NCI-H460 (cell line): ENCODE results near the gene AP3M1. TPM values are rescaled to one million over a fixed set of nuclear protein-coding genes. Genes with fewer than 3 reads are reported as not detected.
"Not testable (repeated sequence)": the region's sequence is repeated elsewhere in the genome, so short reads cannot be mapped to it uniquely, and the experiment has no call there.

ENCODE experiments used
- DNase-seq: peaks from one replicate; pipeline ENCODE4 v3.0.0-alpha.2; 2016; ENCODE audit warnings: low read depth; ENCODE audit errors: extremely low read depth
- total RNA-seq: library from RNA; depleted of rRNA; stranded (reverse); fragments of >200 nt; shearing (Covaris generic); gene quantifications from 2 replicates; pipeline ENCODE4 v1.2.3, GENCODE V29; 2014

The AP3M1 gene
- total RNA-seq, 1 experiment from 2014 or later, result 60.6 TPM

GRCh38 chr10:74164716-74165529 is 14.3 kb upstream of the AP3M1 start:
- no peak for DNase-seq

GRCh38 chr10:74163319-74164068 is 12.9 kb upstream of the AP3M1 start:
- DNase-seq, result no peak

GRCh38 chr10:74160013-74160412 is 9.4 kb upstream of the AP3M1 start:
- DNase-seq, result no peak

GRCh38 chr10:74156919-74157289 is 6.3 kb upstream of the AP3M1 start:
- no peak for DNase-seq

- DNase-seq, result no peak
Measured at GRCh38 chr10:74153676-74154075, 3.0 kb upstream of the AP3M1 start.

- DNase-seq, result peak; percentile 35
Measured at GRCh38 chr10:74153123-74153522, 2.5 kb upstream of the AP3M1 start.

GRCh38 chr10:74151879-74152722 is 1.5 kb upstream of the AP3M1 start:
- no peak for DNase-seq

GRCh38 chr10:74150990-74151878 is 606 bp upstream of the AP3M1 start, which contains the start of gene ADK:
Gene ADK, plus strand, starts transcription at chr10:74151221. Its CDS starts 58 bp downstream, at chr10:74151279.
- DNase-seq, result peak; percentile 99

- DNase-seq, result not testable (repeated sequence)
Measured at GRCh38 chr10:74146980-74147379, 3.6 kb downstream of the AP3M1 start.

GRCh38 chr10:74145133-74145532 is 5.5 kb downstream of the AP3M1 start:
- DNase-seq, result no peak

GRCh38 chr10:74140553-74140952 is 10.1 kb downstream of the AP3M1 start:
- no peak for DNase-seq

- no peak for DNase-seq
Measured at GRCh38 chr10:74139981-74140380, 10.6 kb downstream of the AP3M1 start.

GRCh38 chr10:74138596-74138995 is 12.0 kb downstream of the AP3M1 start:
- DNase-seq, result not testable (repeated sequence)

GRCh38 chr10:74137992-74138391 is 12.6 kb downstream of the AP3M1 start:
- no peak for DNase-seq

- no peak for DNase-seq
Measured at GRCh38 chr10:74135452-74135851, 15.2 kb downstream of the AP3M1 start.

- DNase-seq, result no peak
Measured at GRCh38 chr10:74133923-74134820, 16.5 kb downstream of the AP3M1 start.

GRCh38 chr10:74123081-74123480 is 27.5 kb downstream of the AP3M1 start:
- DNase-seq, result no peak

GRCh38 chr10:74122060-74122459 is 28.6 kb downstream of the AP3M1 start:
- no peak for DNase-seq

- DNase-seq, result no peak
Measured at GRCh38 chr10:74121368-74121767, 29.3 kb downstream of the AP3M1 start.
